Measurements from ENCODE around the gene PPP1R37.
A peak's percentile ranks its signal among the peaks of the same experiment; 100 is the strongest.

Gene PPP1R37

GRCh38 chr19:45092747-45093678 lies at the start of gene PPP1R37:
PPP1R37 (plus strand) TSS chr19:45093179; CDS start chr19:45093326, 147 bp downstream.
- peak; percentile 94 to 96 for DNase-seq

- DNase-seq: no peak
These were observed 47.2 kb upstream of the PPP1R37 start for GRCh38 chr19:45045671-45046353.

GRCh38 chr19:45046355-45046754 lies 46.6 kb upstream of the PPP1R37 start:
- no peak for DNase-seq

GRCh38 chr19:45047188-45047797 lies 45.7 kb upstream of the PPP1R37 start:
- no peak for DNase-seq

DNA sequence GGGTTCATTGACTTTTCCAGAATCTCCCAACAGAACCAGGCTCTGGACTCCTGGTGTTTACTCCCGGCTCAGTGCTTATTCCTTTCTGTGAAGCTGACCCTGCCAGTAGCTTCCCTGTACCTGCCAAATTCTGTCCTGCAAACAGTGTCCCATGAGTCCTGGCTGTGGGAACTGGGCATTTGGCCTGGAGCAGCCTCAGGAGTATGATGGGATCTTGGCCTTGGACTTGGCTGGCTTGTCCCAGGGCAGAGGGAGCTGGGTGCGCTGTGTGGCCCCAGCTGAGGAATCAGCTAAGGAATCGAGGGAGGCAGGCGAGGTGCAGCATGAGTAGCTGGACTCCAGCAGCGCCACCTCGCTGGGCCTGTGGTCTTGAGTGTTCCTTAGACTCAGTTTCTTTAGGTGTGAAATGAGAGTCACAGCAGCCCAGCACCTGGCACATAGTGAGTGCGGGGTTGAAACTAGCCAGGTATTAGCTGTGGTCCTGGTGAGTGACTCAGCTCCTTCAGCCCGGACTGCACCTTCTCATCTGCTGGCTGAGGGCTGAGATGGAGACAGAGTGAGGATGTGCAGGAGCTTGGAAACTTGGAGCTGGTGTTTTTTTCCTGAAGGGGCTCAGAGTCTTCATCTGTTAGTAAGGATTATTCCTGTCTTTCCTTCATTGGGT lies 43.8 kb upstream of the PPP1R37 start:
- DNase-seq: no peak

DNA sequence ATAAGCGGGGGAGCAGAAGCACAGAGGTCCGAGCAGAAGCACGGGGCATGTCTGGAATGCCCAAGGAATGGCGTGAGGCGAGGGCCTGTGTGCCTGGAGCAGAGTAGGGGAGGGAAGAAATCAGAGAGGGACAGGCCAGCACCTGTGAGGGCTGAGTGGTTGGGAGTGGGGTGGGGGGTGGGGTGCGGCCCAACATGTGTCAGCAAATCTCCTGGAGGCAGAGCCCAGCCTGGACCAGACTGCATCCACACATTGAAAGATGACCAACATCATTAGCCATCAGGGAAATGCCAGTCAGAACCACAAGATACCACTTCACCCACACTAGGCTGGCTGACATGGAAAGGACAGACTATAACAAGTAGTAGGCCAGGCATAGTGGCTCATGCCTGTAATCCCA lies 42.9 kb upstream of the PPP1R37 start:
- no peak for DNase-seq

GRCh38 chr19:45051929-45052579 lies 40.9 kb upstream of the PPP1R37 start:
- DNase-seq: peak in 1 of 2 donors; percentile 63

GRCh38 chr19:45056831-45057230 lies 36.1 kb upstream of the PPP1R37 start:
- no peak for DNase-seq

DNA sequence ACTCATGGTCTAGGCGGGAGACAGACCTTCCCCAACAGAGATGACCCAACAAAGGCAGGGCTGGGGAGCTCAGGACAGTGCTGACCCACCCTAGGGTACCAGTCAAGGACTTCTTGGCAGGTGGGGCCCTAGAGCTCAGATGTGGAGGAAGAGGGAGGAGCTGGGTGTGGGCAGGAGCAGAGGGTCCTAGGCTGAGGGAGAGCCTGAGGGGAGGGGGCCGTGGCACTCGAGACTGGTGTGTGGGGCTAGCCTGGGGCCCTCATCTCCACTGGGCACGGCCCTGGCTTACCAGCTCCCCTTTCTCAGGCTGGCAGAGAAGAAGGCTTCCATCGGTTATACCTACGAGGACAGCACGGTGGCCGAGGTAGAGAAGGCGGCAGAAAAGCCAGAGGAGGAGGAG lies 35.5 kb upstream of the PPP1R37 start:
- no peak for DNase-seq

- no peak for DNase-seq
These were observed 34.3 kb upstream of the PPP1R37 start for GRCh38 chr19:45058622-45059159.

DNA sequence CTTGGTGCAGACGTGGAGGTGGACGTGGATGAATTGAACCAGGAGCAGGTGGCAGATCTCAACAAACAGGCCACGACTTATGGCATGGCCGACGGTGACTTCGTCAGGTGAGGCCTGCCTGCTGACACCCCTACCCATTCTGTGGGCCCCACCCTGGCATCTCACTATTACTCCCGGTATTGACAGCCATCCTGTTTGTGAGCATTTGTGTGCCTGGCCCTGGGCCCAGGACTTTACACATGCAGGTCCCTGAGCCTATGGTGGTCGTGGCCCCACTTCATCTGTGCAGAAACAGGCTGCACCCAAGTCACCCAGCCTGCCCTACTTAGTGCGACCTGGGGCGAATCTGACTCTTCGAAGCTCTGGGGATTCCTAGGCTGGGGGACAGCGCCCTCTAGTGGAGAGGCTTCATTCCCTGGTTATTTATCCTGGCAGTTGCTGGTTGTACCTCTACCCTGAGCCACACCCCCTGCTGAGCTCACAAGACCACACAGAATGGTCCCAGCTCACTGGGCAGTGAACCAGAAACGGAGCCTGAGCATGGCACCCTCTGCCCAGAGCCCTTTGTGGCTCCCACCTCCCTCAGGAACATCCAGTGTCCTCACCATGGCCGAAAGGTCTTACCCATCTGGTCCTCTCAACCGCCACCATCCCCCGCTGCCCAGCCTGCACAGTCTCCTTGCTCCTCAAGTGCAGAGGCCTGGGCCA lies 33.6 kb upstream of the PPP1R37 start:
- DNase-seq: peak; percentile 79 to 87

DNA sequence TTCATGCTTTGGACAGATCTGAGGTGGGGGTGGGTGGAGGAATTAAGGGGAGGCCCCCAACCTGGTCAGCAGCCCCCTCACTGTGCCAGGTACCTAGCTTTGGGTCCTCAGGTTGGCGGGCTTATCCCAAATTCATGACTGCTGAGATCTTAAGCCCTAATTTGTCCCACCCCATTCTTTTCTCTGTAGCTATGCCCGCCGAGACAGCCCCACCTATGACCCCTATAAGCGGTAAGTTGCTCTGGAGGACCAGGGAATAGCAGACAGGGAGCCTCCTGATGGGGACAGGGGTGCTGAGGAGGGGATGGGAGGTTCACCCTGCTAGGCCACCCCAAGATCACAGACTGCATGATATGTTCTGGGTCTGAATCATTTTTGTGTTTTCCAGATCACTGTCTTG lies 31.0 kb upstream of the PPP1R37 start:
- DNase-seq: no peak

- no peak for DNase-seq
These were observed 28.9 kb upstream of the PPP1R37 start for GRCh38 chr19:45063851-45064801.

GRCh38 chr19:45066921-45067661 lies 25.9 kb upstream of the PPP1R37 start:
- DNase-seq: no peak

DNA sequence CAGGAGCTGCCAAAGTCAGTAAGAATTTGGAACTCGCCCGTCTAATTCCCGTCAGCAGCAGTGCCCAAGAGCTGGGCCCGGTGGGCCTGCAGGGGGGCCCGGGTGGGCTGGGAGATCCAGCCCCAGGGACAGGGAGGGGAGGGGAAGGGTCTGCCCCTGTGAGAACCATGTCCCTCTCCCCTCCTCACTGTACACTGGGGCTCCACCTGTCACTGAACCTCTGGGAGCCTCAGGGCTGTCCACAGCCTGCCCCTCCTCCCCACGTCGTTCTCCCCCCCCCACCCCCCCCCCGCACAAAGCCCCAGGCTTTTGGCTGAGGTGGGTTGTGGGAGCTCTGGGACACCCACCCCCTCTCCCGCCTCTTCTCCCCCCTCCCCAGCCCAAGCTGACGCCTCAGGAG lies 24.9 kb upstream of the PPP1R37 start:
- DNase-seq: no peak

DNA sequence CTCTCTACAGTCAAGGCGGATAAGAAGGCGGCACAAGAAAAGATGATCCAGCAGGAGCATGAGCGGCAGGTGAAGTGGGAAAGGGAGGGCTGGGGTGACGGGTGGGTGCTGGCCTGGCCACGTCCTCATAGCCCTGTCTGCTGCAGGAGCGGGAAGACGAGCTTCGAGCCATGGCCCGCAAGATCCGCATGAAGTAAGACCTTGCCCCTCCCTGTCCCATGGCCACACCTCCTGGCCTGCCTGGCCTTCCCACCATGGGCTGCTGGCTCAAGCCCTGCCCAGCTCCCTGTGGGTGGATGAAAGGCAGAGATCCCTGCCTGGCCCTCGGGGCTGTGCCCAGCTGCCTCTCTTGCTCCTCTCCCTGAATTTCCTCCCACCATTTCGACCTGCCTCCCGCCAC lies 23.9 kb upstream of the PPP1R37 start:
- DNase-seq: no peak

- no peak for DNase-seq
These were observed 22.8 kb upstream of the PPP1R37 start for GRCh38 chr19:45070214-45070613.

GRCh38 chr19:45070861-45071544 lies 22.0 kb upstream of the PPP1R37 start:
- no peak for DNase-seq

GRCh38 chr19:45071545-45071938 lies 21.4 kb upstream of the PPP1R37 start:
- DNase-seq: no peak
